HCT116 (cell line): ENCODE data around the gene ZNF646. TPM values are rescaled to one million over a fixed set of nuclear protein-coding genes. Genes with fewer than 3 reads are reported as not detected.
A peak's percentile ranks its signal among the peaks of the same experiment; 100 is the strongest.

Source experiments
- ATAC-seq: fragments of 200-7000 bp; cut with Tn5 transposase; 2 replicates; pipeline ENCODE4 v1.9.1; 2020; ENCODE audit warnings: mild to moderate bottlenecking, moderate library complexity
- BruUV-seq: library from RNA; stranded (reverse); fragments of 400-500 nt; replicated peaks from 2 replicates; lab custom pipeline; 2021; lab: Mats Ljungman, UMichigan
- CTCF ChIA-PET: fragments of 300-600 bp; sonication (Branson Sonifier 250); formaldehyde crosslinking; loops from one replicate; lab custom pipeline; 2021; ENCODE audit warnings: antibody characterized with exemption; lab: Charles Lee
- POLR2A ChIA-PET: fragments of 300-600, 350-600 bp; sonication (Branson Sonifier 250); formaldehyde crosslinking; loops from one replicate; lab custom pipeline; 2021; ENCODE audit warnings: antibody characterized with exemption; lab: Charles Lee
- RAD21 ChIA-PET, 2 experiments: fragments of 300-600 bp; sonication (Branson Sonifier 250); formaldehyde crosslinking; loops; one replicate each; lab custom pipeline; 2023; ENCODE audit warnings: low total read pairs in 2 of 2; ENCODE audit not compliant: uncharacterized antibody in 2 of 2, unreplicated experiment in 2 of 2, low non-redundant PET in 1 of 2; lab: Charles Lee
- DNase-seq: peaks from one replicate; pipeline ENCODE4 v3.0.0-alpha.2; 2010; ENCODE audit warnings: low read depth, low spot score
- H2AFZ ChIP-seq: fragments of 200-600 bp; shearing (Covaris generic), sonication (generic); 2 replicates; pipeline ENCODE4 v1.6.1; 2017; ENCODE audit warnings: low read depth, mixed run types, mixed read lengths, antibody characterized with exemption, low read length; ENCODE audit not compliant: poor library complexity, severe bottlenecking
- H3K27ac ChIP-seq: 2 replicates; pipeline ENCODE4 v1.5.1; 2012; ENCODE audit warnings: low read depth, low read length
- H3K27me3 ChIP-seq: fragments of 200-600 bp; sonication (generic); 2 replicates; pipeline ENCODE4 v1.6.1; 2016; ENCODE audit warnings: mixed run types, low read length, mixed read lengths; ENCODE audit not compliant: insufficient read depth
- H3K36me3 ChIP-seq, 2 experiments: fragments of 200-500 bp in 1 of 2; fragments of 200-600 bp in 1 of 2; sonication (Bioruptor generic) in 1 of 2; sonication (generic) in 1 of 2; 2 replicates each; pipeline versions ENCODE4 v1.5.1 to v1.6.1; 2014 to 2016; ENCODE audit warnings: low read length in 2 of 2, inconsistent platforms in 1 of 2, mixed read lengths in 1 of 2, mixed run types in 1 of 2; ENCODE audit not compliant: insufficient read depth in 2 of 2, control insufficient read depth in 1 of 2
- H3K4me1 ChIP-seq, 2 experiments: fragments of 200-600 bp in 1 of 2; sonication (generic) in 1 of 2; 2 replicates each; pipeline versions ENCODE4 v1.5.1 to v1.6.1; 2012 to 2017; ENCODE audit warnings: low read length in 2 of 2, inconsistent platforms in 1 of 2, mild to moderate bottlenecking in 1 of 2, mixed read lengths in 1 of 2, mixed run types in 1 of 2, moderate library complexity in 1 of 2; ENCODE audit not compliant: insufficient read depth in 2 of 2, control insufficient read depth in 1 of 2
- H3K4me2 ChIP-seq: fragments of 200-600 bp; sonication (generic); 2 replicates; pipeline ENCODE4 v1.6.1; 2017; ENCODE audit warnings: mixed run types, low read length, mixed read lengths
- H3K4me3 ChIP-seq, 2 experiments: fragments of 200-600 bp in 1 of 2; sonication (generic) in 1 of 2; replicated peaks in 1 of 2; 2 replicates each; pipeline ENCODE4 v1.5.1; 2011 to 2016; ENCODE audit warnings: low read length in 2 of 2, control low read depth in 1 of 2, low read depth in 1 of 2, mild to moderate bottlenecking in 1 of 2, mixed read lengths in 1 of 2, mixed run types in 1 of 2
- H3K79me2 ChIP-seq: fragments of 200-600 bp; sonication (generic); 2 replicates; pipeline ENCODE4 v1.6.1; 2017; ENCODE audit warnings: mild to moderate bottlenecking, mixed run types, low read length, moderate library complexity, mixed read lengths; ENCODE audit not compliant: insufficient read depth
- H3K9ac ChIP-seq: fragments of 200-600 bp; sonication (generic); 2 replicates; pipeline ENCODE4 v1.6.1; 2016; ENCODE audit warnings: low read length, mixed read lengths
- H3K9me2 ChIP-seq: fragments of 200-600 bp; sonication (generic), shearing (Covaris generic); 2 replicates; pipeline ENCODE4 v1.6.1; 2017; ENCODE audit warnings: mixed run types, mild to moderate bottlenecking, moderate library complexity; ENCODE audit not compliant: insufficient read depth
- H3K9me3 ChIP-seq, 2 experiments: fragments of 200-500 bp in 1 of 2; fragments of 200-600 bp in 1 of 2; sonication (Bioruptor generic) in 1 of 2; sonication (generic) in 1 of 2; 2 replicates each; pipeline ENCODE4 v1.6.1; 2014 to 2017; ENCODE audit warnings: low read length in 2 of 2, mixed read lengths in 2 of 2, inconsistent platforms in 1 of 2, low read depth in 1 of 2, mild to moderate bottlenecking in 1 of 2, mixed run types in 1 of 2, moderate library complexity in 1 of 2; ENCODE audit not compliant: control insufficient read depth in 1 of 2, insufficient read depth in 1 of 2
- H4K20me1 ChIP-seq: fragments of 200-600 bp; sonication (generic), shearing (Covaris generic); 2 replicates; pipeline ENCODE4 v1.6.1; 2017; ENCODE audit warnings: mixed run types, mild to moderate bottlenecking, moderate library complexity; ENCODE audit not compliant: insufficient read depth
- CEBPB ChIP-seq: IDR thresholded peaks from 2 replicates; pipeline ENCODE4 v1.6.1; 2012; ENCODE audit warnings: low read depth
- EGR1 ChIP-seq: IDR thresholded peaks from 2 replicates; pipeline ENCODE4 v1.6.1; 2012; ENCODE audit warnings: low read depth
- EZH2phosphoT487 ChIP-seq: fragments of 200-600 bp; IDR thresholded peaks from 2 replicates; pipeline ENCODE4 v1.6.1; 2018; ENCODE audit warnings: antibody characterized with exemption, borderline replicate concordance
- FOSL1 ChIP-seq: IDR thresholded peaks from 2 replicates; pipeline ENCODE4 v1.6.1; 2012; ENCODE audit warnings: low read depth
- JUND ChIP-seq: IDR thresholded peaks from 2 replicates; pipeline ENCODE4 v1.6.1; 2012
- POLR2A ChIP-seq: IDR thresholded peaks from 2 replicates; pipeline ENCODE4 v1.7.0; 2011; ENCODE audit warnings: borderline replicate concordance; ENCODE audit not compliant: insufficient read depth, insufficient read length; ENCODE audit errors: extremely low read depth
- RAD21 ChIP-seq: IDR thresholded peaks from 2 replicates; pipeline ENCODE4 v1.6.1; 2012; ENCODE audit warnings: low read depth, mild to moderate bottlenecking
- SIN3A ChIP-seq: IDR thresholded peaks from 2 replicates; pipeline ENCODE4 v1.6.1; 2012; ENCODE audit warnings: low read depth
- TCF7L2 ChIP-seq: IDR thresholded peaks from 2 replicates; pipeline ENCODE4 v1.7.0; 2011; ENCODE audit warnings: borderline replicate concordance, inconsistent platforms; ENCODE audit not compliant: insufficient read depth, insufficient read length; ENCODE audit errors: extremely low read depth
- ZFX ChIP-seq: fragments of 450-650 bp; IDR thresholded peaks from 2 replicates; pipeline ENCODE4 v1.6.1; 2017
- ZNF274 ChIP-seq: fragments of 200-500 bp; sonication (Bioruptor generic); IDR thresholded peaks from 2 replicates; pipeline ENCODE4 v1.6.1; 2014; ENCODE audit warnings: mild to moderate bottlenecking, low read depth, low read length, inconsistent platforms
- intact Hi-C: fragments of 100-400 bp; cut with micrococcal nuclease; formaldehyde crosslinking; loops from 2 replicates; pipeline ENCODE4 v1.10.0; 2022
- total RNA-seq: library from RNA; stranded (reverse); gene quantifications from one replicate; pipeline ENCODE4 v1.2.1, GENCODE V29; 2021; ENCODE audit not compliant: unreplicated experiment
- TF ChIP-seq, protein P1 (sequence below): IDR thresholded peaks from 2 replicates; pipeline ENCODE4 v1.6.1; 2011; ENCODE audit warnings: mild to moderate bottlenecking, low read length, moderate library complexity; ENCODE audit not compliant: insufficient replicate concordance; ENCODE audit errors: extremely low read depth

Gene ZNF646
- total RNA-seq, 1 experiment from 2014 or later: 17.7 TPM

- TF ChIP-seq, protein P1, sequence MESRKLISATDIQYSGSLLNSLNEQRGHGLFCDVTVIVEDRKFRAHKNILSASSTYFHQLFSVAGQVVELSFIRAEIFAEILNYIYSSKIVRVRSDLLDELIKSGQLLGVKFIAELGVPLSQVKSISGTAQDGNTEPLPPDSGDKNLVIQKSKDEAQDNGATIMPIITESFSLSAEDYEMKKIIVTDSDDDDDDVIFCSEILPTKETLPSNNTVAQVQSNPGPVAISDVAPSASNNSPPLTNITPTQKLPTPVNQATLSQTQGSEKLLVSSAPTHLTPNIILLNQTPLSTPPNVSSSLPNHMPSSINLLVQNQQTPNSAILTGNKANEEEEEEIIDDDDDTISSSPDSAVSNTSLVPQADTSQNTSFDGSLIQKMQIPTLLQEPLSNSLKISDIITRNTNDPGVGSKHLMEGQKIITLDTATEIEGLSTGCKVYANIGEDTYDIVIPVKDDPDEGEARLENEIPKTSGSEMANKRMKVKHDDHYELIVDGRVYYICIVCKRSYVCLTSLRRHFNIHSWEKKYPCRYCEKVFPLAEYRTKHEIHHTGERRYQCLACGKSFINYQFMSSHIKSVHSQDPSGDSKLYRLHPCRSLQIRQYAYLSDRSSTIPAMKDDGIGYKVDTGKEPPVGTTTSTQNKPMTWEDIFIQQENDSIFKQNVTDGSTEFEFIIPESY: no peak
- no peak for TF ChIP-seq ZNF274
- TF ChIP-seq CEBPB: no peak
- peak; percentile 82 for TF ChIP-seq TCF7L2
- no peak for TF ChIP-seq JUND
Observed at GRCh38 chr16:31073970-31074813, at the start of gene ZNF646, which contains the start of gene ZNF668 (continued).

DNA sequence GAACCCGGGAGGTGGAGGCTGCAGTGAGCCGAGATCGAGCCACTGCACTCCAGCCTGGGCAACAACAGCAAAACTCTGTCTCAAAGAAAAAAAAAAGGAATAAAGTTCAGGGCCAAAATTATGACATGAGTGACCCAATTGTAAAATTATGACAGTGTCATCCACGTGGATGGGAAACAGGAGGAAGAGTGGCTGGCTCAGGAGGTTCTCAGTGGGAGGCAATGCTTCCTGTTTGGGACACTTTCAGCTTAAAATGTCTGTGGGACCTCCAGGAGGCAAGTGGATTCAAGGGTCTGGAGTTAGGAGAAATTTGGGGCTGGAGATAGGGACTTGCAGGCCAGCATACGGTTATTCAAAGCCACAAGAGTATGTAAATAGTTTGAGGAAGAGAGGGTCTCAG is 48.9 kb upstream of the ZNF646 start:
- intact Hi-C loops: no loop called here
- Histone ChIP-seq H3K4me3 (no peak overlapping the region), H2AFZ (no peak overlapping the region), H3K9ac (no peak overlapping the region), H4K20me1 (no peaks in the 10 kb centered on the region), H3K27me3 (no peaks in the 10 kb centered on the region), H3K36me3 (no peaks in the 10 kb centered on the region), H3K4me2 (no peak overlapping the region), H3K27ac (no peak overlapping the region), H3K9me3 (no peaks in the 10 kb centered on the region), H3K9me2 (no peaks in the 10 kb centered on the region), H3K79me2 (no peaks in the 10 kb centered on the region), H3K4me1 (peaks cover 5 to 7% of the 10 kb centered on the region in 2 experiments; a peak in 1 of 4 replicates)
- TF ChIP-seq ZFX (no peak), EZH2phosphoT487 (no peak), TCF7L2 (no peak), POLR2A (no peak), CEBPB (no peak), SIN3A (no peak), FOSL1 (no peak), ZNF274 (no peak), JUND (no peak), RAD21 (no peak), EGR1 (no peak)
- TF ChIP-seq, protein P1: no peak
- CTCF ChIA-PET: no interaction called here
- POLR2A ChIA-PET: no interaction called here
- no peak for DNase-seq
- no peak for ATAC-seq
- no TSS peak for BruUV-seq
- RAD21 ChIA-PET: no interaction called here
